Cardiac muscle cell (in vitro differentiated cells and primary cell): Measurements from ENCODE around the gene SPAG6. TPM values are rescaled to one million over a fixed set of nuclear protein-coding genes. Genes with fewer than 3 reads are reported as not detected.
A peak's percentile ranks its signal among the peaks of the same experiment; 100 is the strongest.

ENCODE experiments used
- DNase-seq, 2 donors: peaks; one replicate each; pipeline versions ENCODE4 v3.0.0 to v3.0.0-alpha.2; 2010 to 2017; ENCODE audit warnings: low read depth in 1 of 2, low spot score in 1 of 2
- H3K27ac ChIP-seq: fragments of 200-600 bp; sonication (generic); 2 replicates; pipeline ENCODE4 v1.5.1; 2016
- H3K27me3 ChIP-seq: fragments of 200-600 bp; sonication (generic); 2 replicates; pipeline ENCODE4 v1.6.0; 2016; ENCODE audit warnings: control low read depth
- H3K36me3 ChIP-seq: fragments of 200-600 bp; sonication (generic); 2 replicates; pipeline ENCODE4 v1.5.1; 2016; ENCODE audit warnings: control low read depth
- H3K4me1 ChIP-seq: fragments of 200-600 bp; sonication (generic); 2 replicates; pipeline ENCODE4 v1.8.1; 2017; ENCODE audit warnings: low read depth, mild to moderate bottlenecking, mixed run types
- H3K4me3 ChIP-seq: fragments of 200-600 bp; sonication (generic); 2 replicates; pipeline ENCODE4 v1.5.1; 2016; ENCODE audit warnings: mild to moderate bottlenecking
- H3K9me3 ChIP-seq: fragments of 200-600 bp; sonication (generic); 2 replicates; pipeline ENCODE4 v1.5.1; 2017; ENCODE audit warnings: low read depth, mild to moderate bottlenecking, control low read depth
- CTCF ChIP-seq: IDR thresholded peaks from 2 replicates; pipeline ENCODE4 v1.5.1; 2012; ENCODE audit warnings: low read depth, mild to moderate bottlenecking, low read length
- polyA plus RNA-seq: library from polyadenylated mRNA; unstranded; fragments of >200 nt; fragmentation: Nextera tagmentation; extraction: Ambion mirVana; gene quantifications from 2 replicates; pipeline ENCODE4 v1.2.1, GENCODE V29; 2016
- total RNA-seq: library from RNA; depleted of rRNA; stranded (reverse); fragments of >200 nt; gene quantifications from 2 replicates; pipeline ENCODE4 v1.2.3, GENCODE V29; 2016

SPAG6 gene
- total and polyA plus RNA-seq, 2 experiments from 2014 or later = not detected

GRCh38 chr10:22366771-22367170, 21.5 kb downstream of the SPAG6 start:
- Histone ChIP-seq H3K27me3 (no peaks in the 10 kb centered on the region), H3K4me1 (no peaks in the 10 kb centered on the region), H3K9me3 (no peaks in the 10 kb centered on the region), H3K36me3 (no peaks in the 10 kb centered on the region), H3K27ac (no peak overlapping the region), H3K4me3 (no peak overlapping the region)
- no peak for TF ChIP-seq CTCF
- no peak for DNase-seq

GRCh38 chr10:22367471-22367870, 22.2 kb downstream of the SPAG6 start:
- TF ChIP-seq CTCF = no peak
- DNase-seq = no peak
- no peaks in the 10 kb centered on the region for H3K4me1 ChIP-seq
- H3K27me3 ChIP-seq = no peaks in the 10 kb centered on the region
- H3K4me3 ChIP-seq = no peak overlapping the region
- no peaks in the 10 kb centered on the region for H3K9me3 ChIP-seq
- no peak overlapping the region for H3K27ac ChIP-seq
- H3K36me3 ChIP-seq = no peaks in the 10 kb centered on the region

GRCh38 chr10:22368402-22368801, 23.1 kb downstream of the SPAG6 start:
- Histone ChIP-seq H3K27ac (no peak overlapping the region), H3K27me3 (no peaks in the 10 kb centered on the region), H3K36me3 (no peaks in the 10 kb centered on the region), H3K4me1 (no peaks in the 10 kb centered on the region), H3K4me3 (no peak overlapping the region), H3K9me3 (no peaks in the 10 kb centered on the region)
- no peak for TF ChIP-seq CTCF
- DNase-seq = no peak

GRCh38 chr10:22368981-22369380, 23.7 kb downstream of the SPAG6 start:
- no peaks in the 10 kb centered on the region for H3K4me1 ChIP-seq
- H3K9me3 ChIP-seq = no peaks in the 10 kb centered on the region
- H3K27me3 ChIP-seq = no peaks in the 10 kb centered on the region
- H3K4me3 ChIP-seq = no peak overlapping the region
- H3K36me3 ChIP-seq = no peaks in the 10 kb centered on the region
- no peak for TF ChIP-seq CTCF
- DNase-seq = no peak
- no peak overlapping the region for H3K27ac ChIP-seq

- H3K36me3 ChIP-seq = no peaks in the 10 kb centered on the region
- H3K4me1 ChIP-seq = no peaks in the 10 kb centered on the region
- no peak overlapping the region for H3K4me3 ChIP-seq
- no peaks in the 10 kb centered on the region for H3K9me3 ChIP-seq
- no peaks in the 10 kb centered on the region for H3K27me3 ChIP-seq
- DNase-seq = peak in 1 of 2 donors; percentile 46
- no peak for TF ChIP-seq CTCF
- no peak overlapping the region for H3K27ac ChIP-seq
Observed at GRCh38 chr10:22369434-22370072, 24.3 kb downstream of the SPAG6 start.

GRCh38 chr10:22370320-22370719, 25.0 kb downstream of the SPAG6 start:
- TF ChIP-seq CTCF = no peak
- Histone ChIP-seq H3K4me1 (no peaks in the 10 kb centered on the region), H3K4me3 (no peak overlapping the region), H3K9me3 (no peaks in the 10 kb centered on the region), H3K27me3 (no peaks in the 10 kb centered on the region), H3K27ac (no peak overlapping the region), H3K36me3 (no peaks in the 10 kb centered on the region)
- DNase-seq = no peak
